Measurements from ENCODE around the gene MRTFA. TPM values are rescaled to one million over a fixed set of nuclear protein-coding genes. Genes with fewer than 3 reads are reported as not detected.

The MRTFA gene
- total and polyA plus RNA-seq, 9 of the 15 experiments (the other 6 are each of a cell fraction or from before 2014, with no cell fraction given), result 0.84 to 21.1 (median 3.7) TPM

GRCh38 chr22:40552070-40552469 lies 84.4 kb downstream of the MRTFA start (continued):
- TF ChIP-seq ZSCAN32 (CRISPR knock-in tag; IDR thresholded peaks at IDR 0.05), result no peak
- TF ChIP-seq ZNF212 (CRISPR knock-in tag; IDR thresholded peaks at IDR 0.05), result no peak
- TF ChIP-seq RBBP5 (IDR thresholded peaks at IDR 0.05; ENCODE audit: borderline replicate concordance, insufficient read depth, low read length, poor library complexity, severe bottlenecking), result no peak
- TF ChIP-seq, protein P1, sequence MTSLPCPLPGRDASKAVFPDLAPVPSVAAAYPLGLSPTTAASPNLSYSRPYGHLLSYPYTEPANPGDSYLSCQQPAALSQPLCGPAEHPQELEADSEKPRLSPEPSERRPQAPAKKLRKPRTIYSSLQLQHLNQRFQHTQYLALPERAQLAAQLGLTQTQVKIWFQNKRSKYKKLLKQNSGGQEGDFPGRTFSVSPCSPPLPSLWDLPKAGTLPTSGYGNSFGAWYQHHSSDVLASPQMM (CRISPR knock-in tag; IDR thresholded peaks at IDR 0.05), result no peak
- no peak for TF ChIP-seq MBD2 (IDR thresholded peaks at IDR 0.05; ENCODE audit: borderline replicate concordance, low read depth)
- TF ChIP-seq ZZZ3 (IDR thresholded peaks at IDR 0.05), result no peak
- peak; percentile 31; the same call in 1 of the 2 replicates for TF ChIP-seq ZNF592 (IDR thresholded peaks at IDR 0.05)
- TF ChIP-seq NR4A1 (CRISPR knock-in tag; IDR thresholded peaks at IDR 0.05), result no peak
- TF ChIP-seq NR4A1 (tag; IDR thresholded peaks at IDR 0.05), result peak; percentile 32; the same call in 1 of the 2 replicates
- peak; percentile 58; the same call in 1 of the 2 replicates for TF ChIP-seq CBX5 (IDR thresholded peaks at IDR 0.05; ENCODE audit: borderline replicate concordance, low read depth)
- TF ChIP-seq CEBPB (tag; IDR thresholded peaks at IDR 0.05), result no peak
- TF ChIP-seq ETV1 (tag; conservative IDR thresholded peaks at IDR 0.05; ENCODE audit: low read depth), result 0 out of 2 replicates have a peak, but pooled peaks have one; percentile 18
- no peak for TF ChIP-seq ILF3 (IDR thresholded peaks at IDR 0.05; ENCODE audit: borderline replicate concordance)
- TF ChIP-seq, protein P2, sequence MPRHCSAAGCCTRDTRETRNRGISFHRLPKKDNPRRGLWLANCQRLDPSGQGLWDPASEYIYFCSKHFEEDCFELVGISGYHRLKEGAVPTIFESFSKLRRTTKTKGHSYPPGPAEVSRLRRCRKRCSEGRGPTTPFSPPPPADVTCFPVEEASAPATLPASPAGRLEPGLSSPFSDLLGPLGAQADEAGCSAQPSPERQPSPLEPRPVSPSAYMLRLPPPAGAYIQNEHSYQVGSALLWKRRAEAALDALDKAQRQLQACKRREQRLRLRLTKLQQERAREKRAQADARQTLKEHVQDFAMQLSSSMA (CRISPR knock-in tag; IDR thresholded peaks at IDR 0.05), result no peak
- no peak for TF ChIP-seq FOXJ3 (CRISPR knock-in tag; IDR thresholded peaks at IDR 0.05)
- TF ChIP-seq ZEB2 (IDR thresholded peaks at IDR 0.05), result 0 out of 2 replicates have a peak, but pooled peaks have one; percentile 24
- no peak; the same call in 1 of the 2 replicates for TF ChIP-seq GATAD2B (IDR thresholded peaks at IDR 0.05; ENCODE audit: borderline replicate concordance)
- TF ChIP-seq FOXJ2 (tag; IDR thresholded peaks at IDR 0.05), result 0 out of 2 replicates have a peak, but pooled peaks have one; percentile 22
- TF ChIP-seq, protein P3, sequence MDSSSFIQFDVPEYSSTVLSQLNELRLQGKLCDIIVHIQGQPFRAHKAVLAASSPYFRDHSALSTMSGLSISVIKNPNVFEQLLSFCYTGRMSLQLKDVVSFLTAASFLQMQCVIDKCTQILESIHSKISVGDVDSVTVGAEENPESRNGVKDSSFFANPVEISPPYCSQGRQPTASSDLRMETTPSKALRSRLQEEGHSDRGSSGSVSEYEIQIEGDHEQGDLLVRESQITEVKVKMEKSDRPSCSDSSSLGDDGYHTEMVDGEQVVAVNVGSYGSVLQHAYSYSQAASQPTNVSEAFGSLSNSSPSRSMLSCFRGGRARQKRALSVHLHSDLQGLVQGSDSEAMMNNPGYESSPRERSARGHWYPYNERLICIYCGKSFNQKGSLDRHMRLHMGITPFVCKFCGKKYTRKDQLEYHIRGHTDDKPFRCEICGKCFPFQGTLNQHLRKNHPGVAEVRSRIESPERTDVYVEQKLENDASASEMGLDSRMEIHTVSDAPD (CRISPR knock-in tag; IDR thresholded peaks at IDR 0.05), result no peak
- no peak for TF ChIP-seq OTX1 (CRISPR knock-in tag; IDR thresholded peaks at IDR 0.05)
- TF ChIP-seq, protein P4, sequence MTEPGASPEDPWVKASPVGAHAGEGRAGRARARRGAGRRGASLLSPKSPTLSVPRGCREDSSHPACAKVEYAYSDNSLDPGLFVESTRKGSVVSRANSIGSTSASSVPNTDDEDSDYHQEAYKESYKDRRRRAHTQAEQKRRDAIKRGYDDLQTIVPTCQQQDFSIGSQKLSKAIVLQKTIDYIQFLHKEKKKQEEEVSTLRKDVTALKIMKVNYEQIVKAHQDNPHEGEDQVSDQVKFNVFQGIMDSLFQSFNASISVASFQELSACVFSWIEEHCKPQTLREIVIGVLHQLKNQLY (CRISPR knock-in tag; conservative IDR thresholded peaks at IDR 0.05), result no peak
- TF ChIP-seq GABPB2 (CRISPR knock-in tag; conservative IDR thresholded peaks at IDR 0.05), result no peak
- TF ChIP-seq PTRF (tag; IDR thresholded peaks at IDR 0.05), result no peak
